Measurements from ENCODE around the gene SLC6A6.

The SLC6A6 gene

GRCh38 chr3:14403619-14404155 lies 1.3 kb downstream of the SLC6A6 start:
- Histone ChIP-seq H4K8ac (ENCODE audit: low read depth, low read length) (no peak overlapping the region), H4K5ac (ENCODE audit: low read length) (no peak overlapping the region), H3K4me3 (ENCODE audit: low read length) (peak overlapping the region; percentile 90), H3K4me2 (ENCODE audit: low read length) (peak overlapping the region; percentile 99), H3K79me2 (ENCODE audit: control insufficient read depth, insufficient read depth, low read length) (peaks cover 54% of the 10 kb centered on the region), H3K4me1 (ENCODE audit: control insufficient read depth, low read depth, low read length) (peaks cover 9% of the 10 kb centered on the region), H3K27me3 (ENCODE audit: insufficient read depth, low read length, poor library complexity) (no peaks in the 10 kb centered on the region), H3K4ac (ENCODE audit: low read depth, low read length) (no peak overlapping the region), H3K56ac (ENCODE audit: low read length) (peak overlapping the region; percentile 96), H3K36me3 (ENCODE audit: control insufficient read depth, insufficient read depth, low read length) (no peaks in the 10 kb centered on the region), H2BK120ac (ENCODE audit: low read depth, low read length) (no peak overlapping the region), H3K23ac (ENCODE audit: low read length) (peak overlapping the region; percentile 100), H2BK15ac (replicated peaks; ENCODE audit: low read depth) (no peak overlapping the region), H3K79me1 (ENCODE audit: low read length) (peaks cover 13% of the 10 kb centered on the region), H3K18ac (ENCODE audit: low read length) (no peak overlapping the region), H2BK5ac (ENCODE audit: low read length) (no peak overlapping the region), H3K9ac (ENCODE audit: low read length) (peak overlapping the region; percentile 96), H3K27ac (ENCODE audit: low read depth, low read length) (no peak overlapping the region), H2AK5ac (ENCODE audit: low read length) (peak overlapping the region; percentile 99)
- no peak for DNase-seq
- no CpG with 5 or more reads among the region's 12 CpGs for WGBS (ENCODE audit: extremely low coverage, insufficient coverage, low lambda C conversion rate)

- no peak overlapping the region for H4K8ac ChIP-seq (ENCODE audit: low read depth, low read length)
- no peak overlapping the region for H3K27ac ChIP-seq (ENCODE audit: low read depth, low read length)
Observed at GRCh38 chr3:14404186-14404585, 1.8 kb downstream of the SLC6A6 start.

GRCh38 chr3:14404631-14405359 lies 2.4 kb downstream of the SLC6A6 start:
- Histone ChIP-seq H2BK5ac (ENCODE audit: low read length) (no peak overlapping the region), H3K4me3 (ENCODE audit: low read length) (no peak overlapping the region), H3K27me3 (ENCODE audit: insufficient read depth, low read length, poor library complexity) (no peaks in the 10 kb centered on the region), H3K79me1 (ENCODE audit: low read length) (peaks cover 18% of the 10 kb centered on the region), H2AK5ac (ENCODE audit: low read length) (no peak overlapping the region), H3K4me2 (ENCODE audit: low read length) (peak overlapping the region; percentile 99), H2BK120ac (ENCODE audit: low read depth, low read length) (no peak overlapping the region), H3K18ac (ENCODE audit: low read length) (no peak overlapping the region), H3K27ac (ENCODE audit: low read depth, low read length) (no peak overlapping the region), H3K4ac (ENCODE audit: low read depth, low read length) (no peak overlapping the region), H2BK15ac (replicated peaks; ENCODE audit: low read depth) (no peak overlapping the region), H3K23ac (ENCODE audit: low read length) (peak overlapping the region; percentile 50), H4K5ac (ENCODE audit: low read length) (no peak overlapping the region), H4K8ac (ENCODE audit: low read depth, low read length) (no peak overlapping the region), H3K9ac (ENCODE audit: low read length) (peak overlapping the region; percentile 96), H3K79me2 (ENCODE audit: control insufficient read depth, insufficient read depth, low read length) (peaks cover 62% of the 10 kb centered on the region), H3K4me1 (ENCODE audit: control insufficient read depth, low read depth, low read length) (peaks cover 9% of the 10 kb centered on the region), H3K56ac (ENCODE audit: low read length) (peak overlapping the region; percentile 96), H3K36me3 (ENCODE audit: control insufficient read depth, insufficient read depth, low read length) (no peaks in the 10 kb centered on the region)
- no peak for DNase-seq
- WGBS (ENCODE audit: extremely low coverage, insufficient coverage, low lambda C conversion rate): no CpG with 5 or more reads among the region's 11 CpGs

More at GRCh38 chr3:14404186-14404585, 1.8 kb downstream of the SLC6A6 start:
- Histone ChIP-seq H3K4me2 (ENCODE audit: low read length) (peak overlapping the region; percentile 99), H2BK120ac (ENCODE audit: low read depth, low read length) (no peak overlapping the region), H2BK15ac (replicated peaks; ENCODE audit: low read depth) (no peak overlapping the region), H3K27me3 (ENCODE audit: insufficient read depth, low read length, poor library complexity) (no peaks in the 10 kb centered on the region), H3K23ac (ENCODE audit: low read length) (no peak overlapping the region), H3K56ac (ENCODE audit: low read length) (peak overlapping the region; percentile 96), H3K36me3 (ENCODE audit: control insufficient read depth, insufficient read depth, low read length) (no peaks in the 10 kb centered on the region), H3K79me1 (ENCODE audit: low read length) (peaks cover 13% of the 10 kb centered on the region), H3K18ac (ENCODE audit: low read length) (no peak overlapping the region), H3K4me3 (ENCODE audit: low read length) (peak overlapping the region; percentile 90), H4K5ac (ENCODE audit: low read length) (no peak overlapping the region), H3K9ac (ENCODE audit: low read length) (peak overlapping the region; percentile 96), H3K79me2 (ENCODE audit: control insufficient read depth, insufficient read depth, low read length) (peaks cover 57% of the 10 kb centered on the region), H2BK5ac (ENCODE audit: low read length) (no peak overlapping the region), H3K4ac (ENCODE audit: low read depth, low read length) (no peak overlapping the region), H3K4me1 (ENCODE audit: control insufficient read depth, low read depth, low read length) (peaks cover 9% of the 10 kb centered on the region), H2AK5ac (ENCODE audit: low read length) (no peak overlapping the region)
- WGBS (ENCODE audit: extremely low coverage, insufficient coverage, low lambda C conversion rate): no CpG with 5 or more reads among the region's 3 CpGs
- no peak for DNase-seq

GRCh38 chr3:14405360-14406238 lies 3.2 kb downstream of the SLC6A6 start:
- H2BK120ac ChIP-seq (ENCODE audit: low read depth, low read length): no peak overlapping the region
- no peak overlapping the region for H2BK5ac ChIP-seq (ENCODE audit: low read length)
- H2BK15ac ChIP-seq (replicated peaks; ENCODE audit: low read depth): no peak overlapping the region
- peak overlapping the region; percentile 4 for H3K23ac ChIP-seq (ENCODE audit: low read length)
- no CpG with 5 or more reads among the region's 10 CpGs for WGBS (ENCODE audit: extremely low coverage, insufficient coverage, low lambda C conversion rate)
- no peak overlapping the region for H3K4ac ChIP-seq (ENCODE audit: low read depth, low read length)
- no peak overlapping the region for H3K18ac ChIP-seq (ENCODE audit: low read length)
- H3K4me3 ChIP-seq (ENCODE audit: low read length): no peak overlapping the region
- no peaks in the 10 kb centered on the region for H3K36me3 ChIP-seq (ENCODE audit: control insufficient read depth, insufficient read depth, low read length)
- H2AK5ac ChIP-seq (ENCODE audit: low read length): no peak overlapping the region
- H3K27ac ChIP-seq (ENCODE audit: low read depth, low read length): no peak overlapping the region
- H3K4me2 ChIP-seq (ENCODE audit: low read length): no peak overlapping the region
- peaks cover 9% of the 10 kb centered on the region for H3K4me1 ChIP-seq (ENCODE audit: control insufficient read depth, low read depth, low read length)
- no peaks in the 10 kb centered on the region for H3K27me3 ChIP-seq (ENCODE audit: insufficient read depth, low read length, poor library complexity)
- H4K5ac ChIP-seq (ENCODE audit: low read length): no peak overlapping the region
- H3K79me2 ChIP-seq (ENCODE audit: control insufficient read depth, insufficient read depth, low read length): peaks cover 65% of the 10 kb centered on the region
- no peak overlapping the region for H3K9ac ChIP-seq (ENCODE audit: low read length)
- no peak for DNase-seq
- no peak overlapping the region for H4K8ac ChIP-seq (ENCODE audit: low read depth, low read length)
- H3K56ac ChIP-seq (ENCODE audit: low read length): no peak overlapping the region
- H3K79me1 ChIP-seq (ENCODE audit: low read length): peaks cover 18% of the 10 kb centered on the region

GRCh38 chr3:14406336-14406735 lies 3.9 kb downstream of the SLC6A6 start:
- Histone ChIP-seq H2AK5ac (ENCODE audit: low read length) (no peak overlapping the region), H2BK120ac (ENCODE audit: low read depth, low read length) (no peak overlapping the region), H3K23ac (ENCODE audit: low read length) (no peak overlapping the region), H3K27me3 (ENCODE audit: insufficient read depth, low read length, poor library complexity) (no peaks in the 10 kb centered on the region), H3K9ac (ENCODE audit: low read length) (no peak overlapping the region), H3K56ac (ENCODE audit: low read length) (no peak overlapping the region), H4K5ac (ENCODE audit: low read length) (no peak overlapping the region), H2BK5ac (ENCODE audit: low read length) (no peak overlapping the region), H3K4ac (ENCODE audit: low read depth, low read length) (no peak overlapping the region), H3K4me2 (ENCODE audit: low read length) (no peak overlapping the region), H3K36me3 (ENCODE audit: control insufficient read depth, insufficient read depth, low read length) (no peaks in the 10 kb centered on the region), H3K4me3 (ENCODE audit: low read length) (no peak overlapping the region), H3K18ac (ENCODE audit: low read length) (no peak overlapping the region), H3K79me1 (ENCODE audit: low read length) (peaks cover 20% of the 10 kb centered on the region), H3K4me1 (ENCODE audit: control insufficient read depth, low read depth, low read length) (peaks cover 9% of the 10 kb centered on the region), H2BK15ac (replicated peaks; ENCODE audit: low read depth) (no peak overlapping the region), H3K79me2 (ENCODE audit: control insufficient read depth, insufficient read depth, low read length) (peaks cover 71% of the 10 kb centered on the region), H3K27ac (ENCODE audit: low read depth, low read length) (no peak overlapping the region), H4K8ac (ENCODE audit: low read depth, low read length) (no peak overlapping the region)
- no CpG with 5 or more reads among the region's 5 CpGs for WGBS (ENCODE audit: extremely low coverage, insufficient coverage, low lambda C conversion rate)
- DNase-seq: no peak
